GM19372 (cell line): ENCODE measurements around the gene HDHD5.
"Not testable (repeated sequence)": the region's sequence is repeated elsewhere in the genome, so short reads cannot be mapped to it uniquely, and the experiment has no call there.

Experiments
- ATAC-seq: cut with Tn5 transposase; IDR thresholded peaks from one replicate; pipeline ENCODE4 v1.9.1; 2021; ENCODE audit warnings: mild to moderate bottlenecking, low read depth, moderate library complexity; ENCODE audit not compliant: unreplicated experiment

Gene HDHD5

GRCh38 chr22:17157714-17158113 is 1.4 kb downstream of the HDHD5 start:
- ATAC-seq, result no peak

- no peak for ATAC-seq
Measured at GRCh38 chr22:17155941-17156340, 3.1 kb downstream of the HDHD5 start.

GRCh38 chr22:17152971-17153370 is 6.1 kb downstream of the HDHD5 start:
- ATAC-seq, result no peak

GRCh38 chr22:17152340-17152739 is 6.7 kb downstream of the HDHD5 start:
- no peak for ATAC-seq

- ATAC-seq, result no peak
Measured at GRCh38 chr22:17149076-17149815, 9.8 kb downstream of the HDHD5 start.

- ATAC-seq, result not testable (repeated sequence)
Measured at GRCh38 chr22:17147458-17147857, 11.6 kb downstream of the HDHD5 start.

GRCh38 chr22:17145021-17145680 is 13.9 kb downstream of the HDHD5 start:
- no peak for ATAC-seq

GRCh38 chr22:17143826-17144225 is 15.3 kb downstream of the HDHD5 start:
- no peak for ATAC-seq

GRCh38 chr22:17143101-17143500 is 16.0 kb downstream of the HDHD5 start:
- no peak for ATAC-seq

- no peak for ATAC-seq
Measured at GRCh38 chr22:17140826-17141766, 18.0 kb downstream of the HDHD5 start.

- no peak for ATAC-seq
Measured at GRCh38 chr22:17140022-17140421, 19.1 kb downstream of the HDHD5 start.

GRCh38 chr22:17138513-17138912 is 20.6 kb downstream of the HDHD5 start:
- ATAC-seq, result no peak

- no peak for ATAC-seq
Measured at GRCh38 chr22:17137861-17138425, 21.1 kb downstream of the HDHD5 start.

- no peak for ATAC-seq
Measured at GRCh38 chr22:17137170-17137569, 21.9 kb downstream of the HDHD5 start.

GRCh38 chr22:17135153-17135760 is 23.8 kb downstream of the HDHD5 start:
- no peak for ATAC-seq

GRCh38 chr22:17133137-17133536 is 25.9 kb downstream of the HDHD5 start:
- no peak for ATAC-seq

GRCh38 chr22:17132112-17132511 is 27.0 kb downstream of the HDHD5 start:
- ATAC-seq, result no peak

- ATAC-seq, result no peak
Measured at GRCh38 chr22:17131686-17132085, 27.4 kb downstream of the HDHD5 start.

GRCh38 chr22:17130199-17130598 is 28.9 kb downstream of the HDHD5 start:
- ATAC-seq, result no peak
